Activated CD4-positive, alpha-beta T cell treated with anti-CD3 and anti-CD28 coated beads, Interleukin-2, amount 50 U/mL, for 16 hours (primary cell): ENCODE measurements around the gene RUSC1.
"Not testable (repeated sequence)": the region's sequence is repeated elsewhere in the genome, so short reads cannot be mapped to it uniquely, and the experiment has no call there.

ENCODE experiments used
- DNase-seq: peaks from one replicate; pipeline ENCODE4 v3.0.0-alpha.2; 2020

RUSC1 gene

DNA sequence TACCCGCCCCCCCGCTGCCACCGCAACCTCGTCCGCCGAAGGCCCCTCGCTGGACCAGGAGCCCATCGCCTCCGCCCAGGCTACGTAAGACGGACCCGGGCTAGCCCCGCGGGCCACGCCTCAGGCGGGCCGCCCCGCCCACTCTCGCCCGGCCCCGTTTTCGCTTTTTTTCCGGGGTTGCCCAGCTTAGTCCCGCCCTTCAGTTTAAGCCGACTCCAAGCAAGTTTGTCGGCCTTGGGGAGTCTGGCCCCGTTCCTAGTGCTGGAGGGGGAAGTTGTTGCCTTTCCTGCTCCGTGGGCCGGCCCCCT is 3.0 kb downstream of the RUSC1 start:
- DNase-seq, result peak; percentile 88

DNA sequence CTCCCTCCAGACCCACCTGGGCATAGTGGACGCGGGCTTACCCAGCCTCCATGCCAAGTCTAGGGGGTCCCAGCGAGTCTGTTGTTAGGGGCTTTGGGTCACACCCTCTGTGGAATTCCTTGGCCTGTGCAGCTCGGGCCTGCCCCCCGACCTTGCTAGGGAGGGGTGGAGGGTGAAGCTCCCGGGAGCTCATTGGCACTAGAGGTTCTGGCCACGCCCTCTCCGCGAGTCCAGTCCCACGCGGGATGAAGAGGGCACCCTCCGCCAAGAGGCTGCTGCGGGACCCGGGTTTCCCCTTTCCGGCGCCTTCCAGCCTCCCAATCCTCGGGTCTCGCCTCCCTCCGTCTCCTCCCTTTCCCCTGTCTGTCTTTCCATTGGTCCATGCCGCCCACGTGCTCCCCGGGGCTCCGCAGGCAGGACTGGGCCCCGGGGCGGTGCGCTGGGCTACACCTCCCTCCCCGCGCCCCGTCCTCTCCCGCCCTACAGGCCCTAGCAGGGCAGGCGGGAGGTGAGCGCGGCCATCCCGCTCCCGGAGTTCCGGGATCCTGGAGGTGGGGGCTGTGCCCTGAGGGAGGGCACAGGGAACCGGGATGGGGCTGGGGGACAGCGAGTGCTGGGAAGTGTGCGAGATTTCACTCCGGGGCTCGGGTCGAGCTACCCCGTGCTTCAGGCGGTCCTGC is 3.5 kb downstream of the RUSC1 start:
- peak; percentile 95 for DNase-seq

DNA sequence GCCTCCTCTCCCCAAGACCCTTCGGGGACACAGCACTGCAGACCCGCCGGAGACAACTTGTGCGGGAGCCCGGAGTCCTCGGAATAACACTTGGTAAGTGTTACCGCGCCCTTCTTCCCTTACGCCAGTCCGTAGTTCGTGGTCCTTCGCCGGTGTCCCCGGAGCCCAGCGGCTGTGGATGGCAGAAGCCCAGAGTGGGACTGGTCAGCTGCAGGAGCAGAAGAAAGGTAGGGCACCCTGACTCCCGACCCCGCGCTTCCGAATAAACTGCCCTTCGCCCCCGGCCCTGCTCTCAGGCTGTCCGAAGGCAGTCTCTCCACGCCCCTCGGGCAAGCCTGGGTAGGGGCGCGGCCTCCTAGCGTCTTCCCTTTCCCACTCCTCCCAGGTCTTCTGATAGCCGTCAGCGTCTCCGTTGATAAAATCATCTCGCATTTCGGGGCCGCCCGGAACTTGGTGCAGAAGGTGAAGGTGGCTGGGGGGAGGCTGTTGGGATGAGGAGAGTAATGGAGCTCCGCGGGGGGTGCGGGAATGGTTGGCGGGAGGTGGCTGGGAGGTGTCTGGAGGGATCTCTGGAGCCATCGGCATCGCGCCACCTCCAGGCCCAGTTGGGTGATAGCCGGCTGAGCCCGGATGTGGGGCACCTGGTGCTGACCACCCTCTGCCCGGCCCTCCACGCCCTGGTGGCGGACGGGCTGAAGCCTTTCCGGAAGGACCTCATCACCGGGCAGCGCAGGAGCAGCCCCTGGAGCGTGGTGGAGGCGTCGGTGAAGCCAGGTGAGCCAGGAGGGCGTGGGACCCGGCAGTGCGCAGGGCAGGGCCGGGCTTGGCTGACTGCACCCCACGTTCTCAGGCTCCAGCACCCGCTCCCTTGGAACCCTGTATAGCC is 4.3 kb downstream of the RUSC1 start:
- no peak for DNase-seq

DNA sequence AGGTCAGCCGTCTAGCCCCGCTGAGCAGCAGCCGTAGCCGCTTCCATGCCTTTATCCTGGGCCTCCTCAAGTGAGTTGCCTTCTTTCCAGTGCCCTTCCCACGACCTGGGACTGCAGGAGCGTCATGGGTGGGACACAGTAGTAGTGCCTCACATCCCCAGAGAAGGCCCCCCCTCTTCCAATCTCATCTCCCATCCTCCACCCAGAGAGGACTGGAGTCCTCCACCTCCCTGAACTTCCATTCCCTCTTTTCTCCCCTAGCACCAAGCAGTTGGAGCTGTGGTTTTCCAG is 4.9 kb downstream of the RUSC1 start:
- DNase-seq, result no peak

DNA sequence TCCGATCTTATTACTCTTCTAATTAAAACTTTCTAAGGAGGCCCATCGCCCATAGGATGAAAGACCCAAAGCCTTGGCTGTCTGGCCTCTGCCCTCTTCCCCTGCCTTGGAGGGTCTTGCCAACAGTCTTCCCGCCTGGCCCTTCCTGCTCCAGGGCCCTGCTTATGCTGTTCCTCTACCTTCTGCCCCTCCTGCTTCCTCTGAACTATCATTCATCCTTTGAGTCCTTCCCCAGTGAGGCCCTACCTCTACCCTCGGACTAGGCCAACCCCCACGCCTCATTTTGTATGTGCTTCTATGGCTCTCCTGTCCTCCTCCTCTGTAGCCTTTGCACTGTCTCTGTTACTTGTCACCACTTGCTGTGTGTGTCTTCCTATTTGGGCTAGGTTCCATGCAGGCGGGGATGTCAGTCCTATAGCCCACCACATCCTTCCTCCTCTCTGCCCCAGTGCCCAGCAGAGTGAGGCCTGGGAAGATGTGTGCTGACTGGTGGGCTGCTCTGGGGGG is 5.4 kb downstream of the RUSC1 start:
- DNase-seq, result no peak

DNA sequence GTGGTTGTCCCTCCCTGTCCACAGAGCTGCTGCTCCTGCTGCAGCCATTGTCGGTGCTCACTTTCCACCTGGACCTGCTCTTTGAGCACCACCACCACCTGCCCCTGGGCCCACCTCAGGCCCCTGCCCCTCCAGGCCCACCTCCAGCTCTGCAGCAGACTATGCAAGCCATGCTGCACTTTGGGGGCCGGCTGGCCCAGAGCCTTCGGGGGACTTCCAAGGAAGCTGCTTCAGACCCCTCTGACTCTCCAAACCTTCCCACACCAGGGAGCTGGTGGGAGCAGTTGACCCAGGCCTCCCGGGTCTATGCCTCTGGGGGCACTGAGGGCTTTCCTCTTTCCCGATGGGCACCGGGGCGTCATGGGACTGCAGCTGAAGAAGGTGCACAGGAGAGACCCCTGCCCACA is 5.9 kb downstream of the RUSC1 start:
- DNase-seq, result no peak

DNA sequence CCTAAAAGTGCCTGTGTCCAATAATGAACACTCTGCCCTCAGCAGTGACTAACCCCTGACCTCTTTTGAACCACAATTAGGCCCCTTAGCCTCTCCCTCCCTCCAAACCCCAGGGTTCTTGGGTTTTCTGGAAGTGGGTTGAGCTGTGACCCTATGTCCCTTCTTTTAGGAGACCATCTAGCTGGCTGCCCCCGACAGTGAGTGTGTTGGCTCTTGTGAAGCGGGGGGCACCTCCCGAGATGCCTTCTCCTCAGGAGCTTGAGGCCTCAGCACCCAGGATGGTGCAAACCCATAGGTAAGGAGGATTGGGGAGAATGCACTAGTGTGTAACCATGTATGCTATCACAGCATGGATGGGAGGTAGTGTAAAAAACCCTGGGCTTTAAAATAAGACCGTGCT is 7.3 kb downstream of the RUSC1 start:
- no peak for DNase-seq

DNA sequence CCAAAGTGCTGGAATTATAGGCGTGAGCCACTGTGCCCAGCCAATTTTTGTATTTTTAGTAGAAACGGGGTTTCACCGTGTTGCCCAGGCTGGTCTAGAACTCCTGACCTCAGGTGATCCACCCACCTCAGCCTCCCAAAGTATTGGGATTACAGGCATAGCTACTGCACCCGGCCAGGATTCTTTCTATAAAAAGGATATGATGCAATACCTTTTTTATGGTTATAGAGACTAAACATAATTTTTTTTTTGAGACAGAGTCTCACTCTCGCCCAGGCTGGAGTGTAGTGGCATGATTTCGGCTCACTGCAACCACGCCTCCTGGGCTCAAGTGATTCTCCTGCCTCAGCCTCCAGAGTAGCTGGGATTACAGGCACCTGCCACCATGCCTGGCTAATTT is 8.2 kb downstream of the RUSC1 start:
- not testable (repeated sequence) for DNase-seq

DNA sequence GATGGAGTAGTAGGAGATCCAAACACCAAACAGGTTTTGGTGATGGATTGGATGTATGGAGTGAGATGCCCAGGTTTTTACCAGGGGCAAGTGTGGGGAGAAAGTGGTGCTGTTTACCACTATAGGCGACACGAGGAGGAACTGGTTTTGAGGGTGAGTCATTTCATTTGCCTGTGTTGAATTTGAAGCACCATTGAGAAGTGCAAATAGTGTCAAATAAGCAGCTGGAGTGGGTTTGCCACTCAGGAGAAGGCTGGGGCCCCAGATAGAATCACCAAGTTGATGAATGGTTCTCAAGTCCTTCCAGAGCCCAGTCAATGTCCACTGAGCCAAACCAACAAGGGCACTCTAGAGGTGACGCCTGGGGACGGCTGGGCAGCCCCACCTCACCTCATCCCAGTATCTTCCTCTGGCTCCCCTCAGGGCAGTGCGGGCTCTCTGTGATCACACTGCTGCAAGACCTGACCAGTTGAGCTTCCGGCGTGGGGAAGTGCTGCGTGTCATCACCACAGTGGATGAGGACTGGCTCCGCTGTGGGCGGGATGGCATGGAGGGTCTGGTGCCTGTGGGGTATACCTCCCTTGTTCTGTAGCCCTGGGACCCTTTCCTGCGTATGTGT is 9.4 kb downstream of the RUSC1 start:
- no peak for DNase-seq

DNA sequence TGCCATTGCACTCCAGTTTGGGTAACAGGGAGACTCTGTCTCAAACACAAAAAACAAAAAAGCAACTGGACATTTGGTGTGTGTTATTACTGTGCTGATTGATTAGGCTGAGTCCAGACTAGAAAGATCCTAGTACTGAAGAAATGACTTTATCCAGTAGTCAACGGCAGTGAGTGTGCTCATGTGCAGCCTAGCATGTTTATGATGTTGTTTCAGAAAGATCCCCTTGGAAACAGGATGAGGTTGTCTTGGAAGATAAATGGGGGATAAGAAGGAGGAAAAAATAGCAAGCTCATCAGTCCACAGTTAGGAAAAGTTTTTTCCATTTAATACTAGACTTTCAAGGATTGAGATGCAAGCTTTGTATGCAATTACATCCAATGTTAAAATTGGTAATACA is 14.3 kb downstream of the RUSC1 start:
- DNase-seq, result no peak

DNA sequence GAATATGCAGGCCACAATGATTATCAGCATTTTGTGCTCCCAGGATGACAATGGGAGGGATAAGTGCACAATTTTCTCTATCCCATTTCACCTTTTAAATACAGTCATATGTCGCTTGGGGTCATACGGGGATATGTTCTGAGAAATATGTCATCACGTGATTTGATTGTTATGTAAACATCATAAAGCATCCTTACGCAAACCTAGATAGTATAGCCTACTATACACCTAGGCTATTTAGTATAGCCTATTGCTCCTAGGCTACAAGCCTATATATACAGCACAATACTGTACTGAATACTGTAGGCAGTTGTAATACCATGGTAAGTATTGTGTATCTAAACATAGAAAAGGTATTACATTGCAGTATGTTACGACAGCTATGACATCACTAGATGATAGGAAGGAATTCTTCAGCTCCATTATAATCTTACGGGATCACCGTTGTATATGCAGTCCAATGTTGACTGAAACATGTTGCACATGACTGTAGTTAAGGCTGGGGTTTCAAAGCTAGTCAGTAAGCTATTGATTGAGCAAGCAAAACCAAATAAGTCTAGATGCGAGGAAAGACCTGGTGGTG is 18.9 kb downstream of the RUSC1 start:
- no peak for DNase-seq

DNA sequence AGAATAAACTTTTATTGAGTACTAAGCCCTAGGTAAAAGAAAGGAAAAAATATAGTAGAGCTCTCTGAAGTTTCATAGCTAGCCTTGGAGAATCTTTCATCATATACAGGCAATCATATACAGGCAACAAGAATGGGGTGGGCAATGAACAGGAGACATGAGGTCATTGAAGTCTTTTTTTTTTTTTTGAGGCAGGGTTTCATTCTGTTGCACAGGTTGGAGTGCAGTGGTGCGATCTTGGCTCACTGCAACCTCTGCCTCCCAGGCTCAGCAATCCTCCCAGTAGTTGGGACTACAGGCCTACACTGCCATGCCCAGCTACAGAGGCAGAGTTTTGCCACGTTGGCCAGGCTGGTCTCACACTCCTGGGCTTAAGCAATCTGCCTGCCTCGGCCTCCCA is 22.1 kb downstream of the RUSC1 start:
- no peak for DNase-seq

DNA sequence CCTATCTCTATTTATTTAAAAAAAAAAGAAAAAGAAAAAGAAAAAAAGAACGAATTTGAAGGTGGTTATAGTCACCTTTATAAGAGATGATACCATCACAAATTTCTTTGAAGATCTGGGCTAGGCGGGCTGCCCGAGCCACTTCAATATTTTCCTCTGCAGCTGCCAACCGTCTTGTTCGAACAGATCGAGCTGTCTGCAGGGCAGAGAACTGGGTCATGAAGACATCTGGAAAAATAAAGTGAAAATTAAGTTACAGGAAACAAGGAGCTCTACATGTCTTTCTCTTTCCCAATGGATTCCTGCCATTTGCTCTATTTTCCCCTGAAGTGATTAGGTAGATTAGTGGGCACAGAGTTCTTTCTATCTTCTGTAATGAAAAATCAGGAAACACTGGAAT is 31.9 kb downstream of the RUSC1 start:
- no peak for DNase-seq

DNA sequence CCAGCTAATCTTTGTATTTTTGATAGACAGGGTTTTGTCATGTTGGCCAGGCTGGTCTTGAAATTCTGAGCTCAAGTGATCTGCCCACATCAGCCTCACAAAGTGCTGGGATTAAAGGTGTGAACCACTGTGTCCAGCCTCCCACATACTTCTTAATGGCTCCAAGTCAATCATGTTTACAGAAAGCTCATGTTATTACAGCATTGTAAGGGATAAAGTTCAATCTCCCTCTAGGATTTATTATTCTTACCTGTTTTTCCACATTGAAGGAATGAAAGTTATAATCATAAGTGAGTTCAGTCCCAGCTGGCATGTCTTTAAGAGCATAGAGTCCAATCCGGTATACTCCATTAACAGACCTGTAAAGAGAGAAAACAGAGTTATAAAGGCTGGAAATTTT is 39.4 kb downstream of the RUSC1 start:
- no peak for DNase-seq

DNA sequence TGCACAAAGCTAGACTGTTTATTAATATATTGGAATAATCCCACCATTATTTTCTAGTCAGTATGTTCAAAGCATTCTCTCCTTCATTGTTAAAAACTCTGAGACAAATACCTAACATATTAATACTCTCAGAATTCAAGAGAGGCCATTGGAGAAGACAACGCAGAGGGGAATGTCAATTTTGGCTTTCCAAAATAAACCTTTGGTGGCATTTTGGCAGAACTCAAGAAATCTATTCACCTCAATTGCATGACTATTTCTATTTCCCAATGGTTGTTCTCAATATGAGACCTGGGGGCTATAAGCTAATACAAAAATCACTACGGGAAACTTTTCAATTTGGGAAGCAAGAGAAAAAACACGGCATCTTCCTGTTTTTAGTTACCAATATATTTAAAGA is 58.5 kb downstream of the RUSC1 start:
- DNase-seq, result no peak

DNA sequence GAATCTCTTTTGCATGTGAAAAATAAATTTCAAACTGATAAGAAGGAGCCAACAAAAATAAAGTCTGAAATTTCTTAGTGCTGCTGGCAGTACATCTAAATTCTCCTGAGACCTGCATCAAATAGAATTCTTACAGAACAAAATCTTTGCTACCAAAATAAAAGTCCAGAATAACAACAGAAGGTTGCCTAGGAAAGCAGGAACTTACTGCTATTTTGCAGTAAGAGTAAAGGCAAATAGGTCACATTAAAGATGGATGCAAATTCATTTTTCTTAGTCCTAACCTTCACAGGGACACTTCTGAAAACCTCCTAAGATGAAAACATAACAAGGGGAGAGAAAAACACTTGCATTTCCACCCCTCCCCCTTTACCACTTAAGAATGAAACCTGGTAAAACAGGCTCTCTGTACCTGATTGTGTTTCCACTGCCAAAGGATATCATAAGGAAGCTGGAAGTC is 59.0 kb downstream of the RUSC1 start:
- no peak for DNase-seq
